GM23338 (cell line): ENCODE measurements around the gene MDGA2. TPM values are rescaled to one million over a fixed set of nuclear protein-coding genes. Genes with fewer than 3 reads are reported as not detected.

Experiments used
- ATAC-seq: fragments of 200-7000 bp; cut with Tn5 transposase; 3 replicates; pipeline ENCODE4 v1.9.1; 2020
- DNase-seq: peaks from one replicate; pipeline ENCODE4 v3.0.0-alpha.2; 2015; ENCODE audit warnings: low spot score
- H2AFZ ChIP-seq: fragments of 200-600 bp; sonication (generic); 2 replicates; pipeline ENCODE4 v1.8.0; 2016; ENCODE audit warnings: antibody characterized with exemption, mild to moderate bottlenecking, moderate library complexity
- H3F3A ChIP-seq: fragments of 200-600 bp; sonication (generic); replicated peaks from 2 replicates; pipeline ENCODE4 v1.8.0; 2017; ENCODE audit warnings: antibody characterized with exemption, mixed run types, low read depth
- H3K27ac ChIP-seq: fragments of 200-600 bp; sonication (generic); 2 replicates; pipeline ENCODE4 v1.6.1; 2016; ENCODE audit warnings: low read depth
- H3K27me3 ChIP-seq: fragments of 200-600 bp; sonication (generic); 2 replicates; pipeline ENCODE4 v1.8.0; 2016; ENCODE audit warnings: mild to moderate bottlenecking, mixed run types, moderate library complexity; ENCODE audit not compliant: insufficient read depth
- H3K36me3 ChIP-seq: fragments of 200-600 bp; sonication (generic); 2 replicates; pipeline ENCODE4 v1.8.0; 2016; ENCODE audit warnings: mild to moderate bottlenecking; ENCODE audit not compliant: insufficient read depth
- H3K4me1 ChIP-seq: fragments of 200-600 bp; sonication (generic); 2 replicates; pipeline ENCODE4 v1.8.0; 2016; ENCODE audit warnings: mild to moderate bottlenecking, moderate library complexity; ENCODE audit not compliant: insufficient read depth
- H3K4me2 ChIP-seq: fragments of 200-600 bp; sonication (generic); 2 replicates; pipeline ENCODE4 v1.7.1; 2017; ENCODE audit warnings: mixed run types
- H3K4me3 ChIP-seq: fragments of 200-600 bp; sonication (generic); 2 replicates; pipeline ENCODE4 v1.6.1; 2016; ENCODE audit warnings: mixed run types
- H3K79me2 ChIP-seq: fragments of 200-600 bp; sonication (generic); replicated peaks from 2 replicates; pipeline ENCODE4 v1.8.0; 2017; ENCODE audit warnings: mild to moderate bottlenecking; ENCODE audit not compliant: insufficient read depth
- H3K9me2 ChIP-seq: fragments of 200-600 bp; sonication (generic); 2 replicates; pipeline ENCODE4 v1.8.0; 2017; ENCODE audit not compliant: insufficient read depth
- H4K20me1 ChIP-seq: fragments of 200-600 bp; sonication (generic); replicated peaks from 2 replicates; pipeline ENCODE4 v1.8.0; 2017; ENCODE audit warnings: mild to moderate bottlenecking; ENCODE audit not compliant: insufficient read depth
- H3K27ac Mint-ChIP-seq: 2 replicates; pipeline ENCODE4 v1.8.0; 2020; ENCODE audit warnings: inconsistent platforms, mild to moderate bottlenecking, moderate library complexity, mixed read lengths
- H3K27me3 Mint-ChIP-seq: 3 replicates; pipeline ENCODE4 v1.8.0; 2022; ENCODE audit warnings: low read depth, mild to moderate bottlenecking, moderate library complexity, mixed read lengths, inconsistent platforms; ENCODE audit not compliant: insufficient read depth, poor library complexity
- H3K36me3 Mint-ChIP-seq: 3 replicates; pipeline ENCODE4 v1.8.0; 2021; ENCODE audit warnings: low read depth, mild to moderate bottlenecking, inconsistent platforms, moderate library complexity, mixed read lengths
- H3K4me1 Mint-ChIP-seq: 3 replicates; pipeline ENCODE4 v1.8.0; 2020; ENCODE audit warnings: mild to moderate bottlenecking, inconsistent platforms, mixed read lengths
- H3K4me3 Mint-ChIP-seq: 3 replicates; pipeline ENCODE4 v1.8.0; 2021; ENCODE audit warnings: moderate library complexity, mild to moderate bottlenecking, inconsistent platforms, mixed read lengths
- H3K9me3 Mint-ChIP-seq: 3 replicates; pipeline ENCODE4 v1.8.0; 2020; ENCODE audit warnings: moderate library complexity, mild to moderate bottlenecking, inconsistent platforms, mixed read lengths
- CREB1 ChIP-seq: fragments of 250-450 bp; sonication (Bioruptor Pico); IDR thresholded peaks from 2 replicates; pipeline ENCODE4 v1.5.0; 2020; ENCODE audit warnings: low read depth, mild to moderate bottlenecking, moderate library complexity
- CTCF ChIP-seq, 2 experiments: fragments of 200-600 bp in 1 of 2; sonication (generic) in 1 of 2; conservative IDR thresholded peaks; 2 replicates each; pipeline versions ENCODE4 v1.5.1 to v1.6.1; 2016 to 2017; ENCODE audit warnings: antibody characterized with exemption in 2 of 2, low read depth in 2 of 2, mild to moderate bottlenecking in 2 of 2, moderate library complexity in 1 of 2
- ETS1 ChIP-seq: IDR thresholded peaks from 2 replicates; pipeline ENCODE4 v1.6.1; 2016; ENCODE audit warnings: antibody characterized with exemption
- EZH2 ChIP-seq: fragments of 200-600 bp; sonication (generic); IDR thresholded peaks from one replicate; pipeline ENCODE4 v1.8.0; 2017; ENCODE audit warnings: antibody characterized with exemption, mild to moderate bottlenecking, low read depth; ENCODE audit not compliant: unreplicated experiment
- EZH2phosphoT487 ChIP-seq: fragments of 200-600 bp; sonication (generic); IDR thresholded peaks from one replicate; pipeline ENCODE4 v1.8.1; 2018; ENCODE audit warnings: antibody characterized with exemption; ENCODE audit not compliant: unreplicated experiment
- JUNB ChIP-seq: IDR thresholded peaks from one replicate; pipeline ENCODE4 v1.6.1; 2016; ENCODE audit warnings: antibody characterized with exemption; ENCODE audit not compliant: unreplicated experiment
- POLR2AphosphoS5 ChIP-seq: IDR thresholded peaks from 2 replicates; pipeline ENCODE4 v1.6.1; 2016; ENCODE audit warnings: antibody characterized with exemption, low read depth
- REST ChIP-seq: IDR thresholded peaks from one replicate; pipeline ENCODE4 v1.6.1; 2018; ENCODE audit warnings: antibody characterized with exemption; ENCODE audit not compliant: unreplicated experiment
- STAT1 ChIP-seq: IDR thresholded peaks from one replicate; pipeline ENCODE4 v1.6.1; 2016; ENCODE audit warnings: antibody characterized with exemption; ENCODE audit not compliant: unreplicated experiment
- ZNF462 ChIP-seq: fragments of 250-450 bp; sonication (Bioruptor Pico); IDR thresholded peaks from 2 replicates; pipeline ENCODE4 v1.5.0; 2020; ENCODE audit warnings: mild to moderate bottlenecking, moderate library complexity
- polyA plus RNA-seq: library from polyadenylated mRNA; unstranded; fragments of >200 nt; fragmentation: Nextera tagmentation; extraction: Ambion mirVana; gene quantifications from 2 replicates; pipeline ENCODE4 v1.2.1, GENCODE V29; 2016
- total RNA-seq: library from RNA; depleted of rRNA; stranded (reverse); fragments of >200 nt; shearing (Covaris generic); gene quantifications from 2 replicates; pipeline ENCODE4 v1.2.3, GENCODE V29; 2014

The MDGA2 gene
- total and polyA plus RNA-seq, 2 experiments from 2014 or later, result 0.68 to 1.7 TPM

GRCh38 chr14:47524524-47524923 is 150.9 kb downstream of the MDGA2 start (continued):
- no peak for TF ChIP-seq CTCF (conservative IDR thresholded peaks at IDR 0.05; ENCODE audit: low read depth in 2 of 2)
- no peak for TF ChIP-seq CREB1 (CRISPR knock-in tag)
- TF ChIP-seq REST, result no peak
- no peak for TF ChIP-seq STAT1

- no peaks in the 10 kb centered on the region for H3K79me2 ChIP-seq
- Mint-ChIP-seq H3K9me3 (no peaks in the 10 kb centered on the region), H3K4me1 (no peaks in the 10 kb centered on the region), H3K36me3 (no peaks in the 10 kb centered on the region), H3K4me3 (no peak overlapping the region), H3K27me3 (no peaks in the 10 kb centered on the region), H3K27ac (no peak overlapping the region)
- H3K4me1 ChIP-seq, result no peaks in the 10 kb centered on the region
- H3F3A ChIP-seq, result no peaks in the 10 kb centered on the region
- H3K36me3 ChIP-seq, result no peaks in the 10 kb centered on the region
- H3K4me2 ChIP-seq, result no peak overlapping the region
- H3K4me3 ChIP-seq, result no peak overlapping the region
- H3K9me2 ChIP-seq, result no peaks in the 10 kb centered on the region
- DNase-seq (no peak), ATAC-seq (no peak)
- no peak overlapping the region for H3K27ac ChIP-seq
- no peak overlapping the region for H2AFZ ChIP-seq
- no peaks in the 10 kb centered on the region for H4K20me1 ChIP-seq
- no peaks in the 10 kb centered on the region for H3K27me3 ChIP-seq
- TF ChIP-seq ZNF462 (no peak), EZH2phosphoT487 (no peak), EZH2 (no peak), JUNB (no peak), ETS1 (no peak), POLR2AphosphoS5 (no peak)
These were observed 155.0 kb downstream of the MDGA2 start for GRCh38 chr14:47520382-47520781.
